Measurements from ENCODE around the gene ARHGEF28. TPM values are rescaled to one million over a fixed set of nuclear protein-coding genes. Genes with fewer than 3 reads are reported as not detected.

Gene ARHGEF28
- total RNA-seq, 1 donor from 2014 or later, result 0.93 TPM

- no peak overlapping the region for H3K4me3 Mint-ChIP-seq
- H3K36me3 Mint-ChIP-seq (ENCODE audit: low read depth), result no peaks in the 10 kb centered on the region
- no peak overlapping the region for H3K27ac Mint-ChIP-seq (ENCODE audit: unreplicated experiment)
- no peak for TF ChIP-seq CTCF (conservative IDR thresholded peaks at IDR 0.05)
- DNase-seq (ENCODE audit: low read depth, low spot score), result no peak
- peaks cover 61% of the 10 kb centered on the region for H3K27me3 Mint-ChIP-seq (ENCODE audit: low read depth)
- H3K9me3 Mint-ChIP-seq, result no peaks in the 10 kb centered on the region
- no peaks in the 10 kb centered on the region for H3K4me1 Mint-ChIP-seq
These were observed 4.8 kb downstream of the ARHGEF28 start for GRCh38 chr5:73630765-73631164.

GRCh38 chr5:73631500-73631899 is 5.5 kb downstream of the ARHGEF28 start:
- Mint-ChIP-seq H3K4me1 (no peaks in the 10 kb centered on the region), H3K36me3 (ENCODE audit: low read depth) (no peaks in the 10 kb centered on the region), H3K9me3 (no peaks in the 10 kb centered on the region), H3K27me3 (ENCODE audit: low read depth) (peaks cover 60% of the 10 kb centered on the region), H3K27ac (ENCODE audit: unreplicated experiment) (no peak overlapping the region), H3K4me3 (no peak overlapping the region)
- TF ChIP-seq CTCF (conservative IDR thresholded peaks at IDR 0.05), result no peak
- DNase-seq (ENCODE audit: low read depth, low spot score), result no peak

GRCh38 chr5:73633060-73633459 is 7.1 kb downstream of the ARHGEF28 start:
- peaks cover 50% of the 10 kb centered on the region for H3K27me3 Mint-ChIP-seq (ENCODE audit: low read depth)
- H3K4me3 Mint-ChIP-seq, result no peak overlapping the region
- no peaks in the 10 kb centered on the region for H3K9me3 Mint-ChIP-seq
- no peak for TF ChIP-seq CTCF (conservative IDR thresholded peaks at IDR 0.05)
- H3K4me1 Mint-ChIP-seq, result no peaks in the 10 kb centered on the region
- H3K27ac Mint-ChIP-seq (ENCODE audit: unreplicated experiment), result no peak overlapping the region
- no peak for DNase-seq (ENCODE audit: low read depth, low spot score)
- no peaks in the 10 kb centered on the region for H3K36me3 Mint-ChIP-seq (ENCODE audit: low read depth)

GRCh38 chr5:73636408-73636807 is 10.4 kb downstream of the ARHGEF28 start:
- no peak for TF ChIP-seq CTCF (conservative IDR thresholded peaks at IDR 0.05)
- no peak overlapping the region for H3K27ac Mint-ChIP-seq (ENCODE audit: unreplicated experiment)
- H3K4me1 Mint-ChIP-seq, result peaks cover 6% of the 10 kb centered on the region
- no peaks in the 10 kb centered on the region for H3K36me3 Mint-ChIP-seq (ENCODE audit: low read depth)
- peaks cover 18% of the 10 kb centered on the region for H3K27me3 Mint-ChIP-seq (ENCODE audit: low read depth)
- no peak for DNase-seq (ENCODE audit: low read depth, low spot score)
- no peaks in the 10 kb centered on the region for H3K9me3 Mint-ChIP-seq
- no peak overlapping the region for H3K4me3 Mint-ChIP-seq

GRCh38 chr5:73637565-73637964 is 11.6 kb downstream of the ARHGEF28 start:
- Mint-ChIP-seq H3K4me3 (no peak overlapping the region), H3K4me1 (peaks cover 6% of the 10 kb centered on the region), H3K27me3 (ENCODE audit: low read depth) (peaks cover 11% of the 10 kb centered on the region), H3K9me3 (no peaks in the 10 kb centered on the region), H3K36me3 (ENCODE audit: low read depth) (no peaks in the 10 kb centered on the region), H3K27ac (ENCODE audit: unreplicated experiment) (no peak overlapping the region)
- DNase-seq (ENCODE audit: low read depth, low spot score), result no peak
- no peak for TF ChIP-seq CTCF (conservative IDR thresholded peaks at IDR 0.05)

Data from neural crest cell (in vitro differentiated cells).